Stimulated activated CD4-positive, alpha-beta T cell treated with anti-CD3 and anti-CD28 coated beads, TNF-alpha, amount 100 ng/mL, for 1 hour (primary cell): Measurements from ENCODE around the gene ZKSCAN1.
A peak's percentile ranks its signal among the peaks of the same experiment; 100 is the strongest.

Experiments used
- DNase-seq, 3 donors: peaks; one replicate each; pipeline ENCODE4 v3.0.0-alpha.2; 2020; ENCODE audit warnings: low read depth in 3 of 3, low spot score in 1 of 3

Gene ZKSCAN1

GRCh38 chr7:100075418-100075817, 60.0 kb downstream of the ZKSCAN1 start:
- DNase-seq, result no peak

GRCh38 chr7:100077205-100077604, 61.8 kb downstream of the ZKSCAN1 start:
- no peak for DNase-seq

- DNase-seq, result no peak
Observed at GRCh38 chr7:100079024-100079560, 63.7 kb downstream of the ZKSCAN1 start.

GRCh38 chr7:100080907-100081534, 65.6 kb downstream of the ZKSCAN1 start:
- no peak for DNase-seq

GRCh38 chr7:100081535-100082102, 66.2 kb downstream of the ZKSCAN1 start, which contains the start of gene ZNF3:
TSS of gene ZNF3 (minus strand) at chr7:100081723. CDS start at chr7:100077357, 4,366 bp downstream.
- DNase-seq, result peak; percentile 94

- DNase-seq, result no peak
Observed at GRCh38 chr7:100082978-100083377, 67.6 kb downstream of the ZKSCAN1 start.

- no peak for DNase-seq
Observed at GRCh38 chr7:100085515-100085914, 70.1 kb downstream of the ZKSCAN1 start.

- no peak for DNase-seq
Observed at GRCh38 chr7:100087055-100087750, 71.8 kb downstream of the ZKSCAN1 start.

GRCh38 chr7:100088095-100088620, 72.8 kb downstream of the ZKSCAN1 start:
- DNase-seq, result no peak

GRCh38 chr7:100088621-100089457, 73.4 kb downstream of the ZKSCAN1 start, which contains the start of gene COPS6:
TSS of gene COPS6 (plus strand) at chr7:100088969. CDS start at chr7:100088991, 22 bp downstream.
- DNase-seq, result peak; percentile 63 to 90 (median 73)

- no peak for DNase-seq
Observed at GRCh38 chr7:100089458-100090196, 74.2 kb downstream of the ZKSCAN1 start.

GRCh38 chr7:100090527-100091410, 75.4 kb downstream of the ZKSCAN1 start:
- no peak for DNase-seq
